Measurements from ENCODE around the gene C1QB. TPM values are rescaled to one million over a fixed set of nuclear protein-coding genes. Genes with fewer than 3 reads are reported as not detected.

C1QB gene
- total RNA-seq, 2 donors from 2014 or later = 106 to 151 TPM

DNA sequence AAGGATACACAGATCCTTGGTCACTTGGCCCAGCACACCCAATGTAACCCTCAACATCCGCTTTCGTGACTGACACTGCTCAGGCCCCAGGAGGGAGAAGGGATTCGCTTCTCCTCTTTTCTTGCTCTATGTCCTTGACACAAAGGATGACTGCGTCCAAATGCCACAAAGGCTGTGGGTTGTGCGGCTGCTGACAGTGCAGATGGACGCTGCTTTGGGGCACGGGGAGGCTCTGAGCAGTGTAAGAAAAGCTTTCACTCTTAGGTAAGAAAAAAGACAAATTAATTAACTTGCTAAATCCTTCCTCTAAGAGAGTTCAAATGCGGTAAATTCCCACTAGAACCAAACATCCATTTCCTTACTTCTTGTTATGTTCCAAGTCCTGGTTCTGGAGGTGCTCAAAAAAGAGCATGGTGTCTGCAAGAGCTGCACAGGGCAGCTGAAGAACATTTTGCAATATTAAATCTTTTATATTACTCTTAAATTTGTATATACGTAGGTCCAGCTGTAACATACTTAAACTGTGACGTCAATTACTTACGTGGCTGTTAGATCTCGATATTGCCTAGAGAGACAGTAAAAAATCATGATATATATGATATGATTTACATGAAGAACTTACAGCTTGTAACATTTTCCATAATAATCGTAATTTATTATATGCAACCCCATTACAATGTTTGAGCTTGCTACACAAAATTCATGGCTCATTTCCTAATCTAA is 38.2 kb downstream of the C1QB start:
- intact Hi-C loops (cut with DNase I) = no loop called here
- no peaks in the 10 kb centered on the region for H3K9me3 ChIP-seq
- no peak for DNase-seq (ENCODE audit: low spot score)
- TF ChIP-seq POLR2AphosphoS5 (IDR thresholded peaks at IDR 0.05) = no peak
- TF ChIP-seq CTCF (IDR thresholded peaks at IDR 0.05) = no peak
- TF ChIP-seq POLR2A (IDR thresholded peaks at IDR 0.05) = no peak
- H3K4me1 ChIP-seq (replicated peaks) = no peaks in the 10 kb centered on the region
- H3K27me3 ChIP-seq (replicated peaks; ENCODE audit: insufficient read depth) = no peaks in the 10 kb centered on the region
- no peak overlapping the region for H3K27ac ChIP-seq
- H3K4me3 ChIP-seq = no peak overlapping the region
- 69% methylated on average over 13 of the region's 13 CpGs for WGBS
- no peaks in the 10 kb centered on the region for H3K36me3 ChIP-seq

- WGBS = 91% methylated on average over 5 of the region's 5 CpGs
- Histone ChIP-seq H3K4me1 (replicated peaks) (no peaks in the 10 kb centered on the region), H3K27ac (no peak overlapping the region), H3K4me3 (no peak overlapping the region), H3K36me3 (no peaks in the 10 kb centered on the region), H3K9me3 (no peaks in the 10 kb centered on the region), H3K27me3 (replicated peaks; ENCODE audit: insufficient read depth) (no peaks in the 10 kb centered on the region)
- no peak for DNase-seq (ENCODE audit: low spot score)
- no peak for TF ChIP-seq POLR2A (IDR thresholded peaks at IDR 0.05)
- TF ChIP-seq POLR2AphosphoS5 (IDR thresholded peaks at IDR 0.05) = no peak
- no peak for TF ChIP-seq CTCF (IDR thresholded peaks at IDR 0.05)
- intact Hi-C loops (cut with DNase I) = no loop called here
These were observed 41.1 kb downstream of the C1QB start for GRCh38 chr1:22694172-22694571.

DNA sequence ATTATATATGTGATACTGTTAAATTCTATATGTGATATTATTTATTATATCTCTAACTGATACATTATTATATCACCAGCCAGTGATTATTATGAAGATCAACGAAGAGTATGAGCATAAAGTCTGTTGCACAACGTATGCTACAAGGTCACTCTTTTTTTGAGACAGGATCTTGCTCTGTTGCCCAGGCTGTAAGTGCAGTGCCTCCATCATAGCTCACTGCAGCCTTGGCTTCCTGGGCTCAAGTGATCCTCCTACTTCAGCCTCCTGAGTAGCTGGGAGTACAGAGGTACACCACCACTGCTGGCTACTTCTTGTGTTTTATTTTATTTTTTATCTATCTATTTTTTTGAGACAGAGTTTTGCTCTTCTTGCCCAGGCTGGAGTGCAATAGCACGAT is 43.6 kb downstream of the C1QB start:
- TF ChIP-seq POLR2A (IDR thresholded peaks at IDR 0.05) = no peak
- no peak for TF ChIP-seq CTCF (IDR thresholded peaks at IDR 0.05)
- TF ChIP-seq POLR2AphosphoS5 (IDR thresholded peaks at IDR 0.05) = no peak
- Histone ChIP-seq H3K27me3 (replicated peaks; ENCODE audit: insufficient read depth) (no peaks in the 10 kb centered on the region), H3K9me3 (no peaks in the 10 kb centered on the region), H3K27ac (no peak overlapping the region), H3K4me3 (no peak overlapping the region), H3K36me3 (no peaks in the 10 kb centered on the region), H3K4me1 (replicated peaks) (no peaks in the 10 kb centered on the region)
- intact Hi-C loops (cut with DNase I) = no loop called here
- DNase-seq (ENCODE audit: low spot score) = no peak
- WGBS = 87% methylated on average over 3 of the region's 3 CpGs

GRCh38 chr1:22697980-22698379 is 44.9 kb downstream of the C1QB start:
- H3K4me1 ChIP-seq (replicated peaks) = no peaks in the 10 kb centered on the region
- TF ChIP-seq CTCF (IDR thresholded peaks at IDR 0.05) (no peak), POLR2AphosphoS5 (IDR thresholded peaks at IDR 0.05) (no peak)
- no peaks in the 10 kb centered on the region for H3K36me3 ChIP-seq
- DNase-seq (ENCODE audit: low spot score) = no peak
- H3K4me3 ChIP-seq = no peak overlapping the region
- no peaks in the 10 kb centered on the region for H3K9me3 ChIP-seq
- no peaks in the 10 kb centered on the region for H3K27me3 ChIP-seq (replicated peaks; ENCODE audit: insufficient read depth)
- 60% methylated on average over 5 of the region's 5 CpGs for WGBS
- intact Hi-C loops (cut with DNase I) = no loop called here
- H3K27ac ChIP-seq = no peak overlapping the region

All from prostate gland (tissue), 2 donors.